HG03103 (cell line): ENCODE measurements around the gene APOLD1.
"Not testable (repeated sequence)": the region's sequence is repeated elsewhere in the genome, so short reads cannot be mapped to it uniquely, and the experiment has no call there.

ENCODE experiments used
- ATAC-seq: cut with Tn5 transposase; IDR thresholded peaks from one replicate; pipeline ENCODE4 v1.9.1; 2021; ENCODE audit warnings: low read depth; ENCODE audit not compliant: unreplicated experiment

APOLD1 gene

DNA sequence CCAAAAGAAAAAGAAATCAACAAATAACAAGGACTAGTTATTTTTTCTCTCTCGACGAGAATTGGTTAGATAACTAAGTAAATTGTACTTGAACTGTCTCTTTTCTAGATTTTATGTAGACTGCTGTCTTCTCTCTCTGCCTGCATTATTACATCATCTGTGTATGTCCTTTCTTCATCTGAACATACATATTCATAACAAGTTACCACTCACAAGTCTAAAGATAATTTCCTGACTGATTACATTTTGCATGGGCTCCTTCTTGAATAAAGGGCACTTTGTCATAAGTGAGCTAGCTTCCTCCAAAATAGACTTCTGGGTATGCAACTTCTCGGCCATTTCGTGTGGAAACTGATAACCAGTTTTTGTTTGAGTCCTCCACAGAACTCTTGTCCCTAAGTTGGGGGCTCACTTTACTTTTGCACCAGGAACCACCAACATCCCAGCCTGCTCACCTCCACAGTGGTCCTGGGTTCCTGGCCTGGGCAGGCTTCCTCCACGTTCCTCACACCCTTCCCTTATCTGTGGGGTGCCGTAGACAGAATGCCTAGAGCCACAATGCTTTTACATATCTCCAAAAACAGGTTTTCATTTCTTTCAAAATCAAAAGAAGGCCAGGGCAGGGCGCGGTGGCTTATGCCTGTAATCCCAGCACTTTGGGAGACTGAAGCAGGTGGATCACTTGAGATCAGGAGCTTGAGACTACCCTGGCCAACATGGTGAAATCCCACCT lies 21.5 kb downstream of the APOLD1 start:
- no peak for ATAC-seq

DNA sequence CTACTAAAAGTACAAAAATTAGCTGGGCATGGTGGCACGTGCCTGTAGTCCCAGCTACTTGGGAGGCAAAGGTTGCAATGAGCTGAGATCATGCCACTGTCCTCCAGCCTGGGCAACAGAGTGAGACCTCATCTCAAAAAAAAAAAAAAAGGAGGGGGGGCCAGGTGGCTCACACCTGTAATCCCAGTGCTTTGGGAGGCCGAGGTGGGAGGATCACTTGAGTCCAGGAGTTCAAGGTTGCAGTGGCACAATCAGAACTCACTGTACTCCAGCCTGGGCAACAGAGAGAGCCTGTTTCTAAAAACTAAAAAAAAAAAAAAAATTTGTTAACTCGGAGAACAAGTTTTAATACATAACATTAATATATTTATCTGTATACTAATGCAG lies 22.1 kb downstream of the APOLD1 start:
- ATAC-seq = not testable (repeated sequence)

DNA sequence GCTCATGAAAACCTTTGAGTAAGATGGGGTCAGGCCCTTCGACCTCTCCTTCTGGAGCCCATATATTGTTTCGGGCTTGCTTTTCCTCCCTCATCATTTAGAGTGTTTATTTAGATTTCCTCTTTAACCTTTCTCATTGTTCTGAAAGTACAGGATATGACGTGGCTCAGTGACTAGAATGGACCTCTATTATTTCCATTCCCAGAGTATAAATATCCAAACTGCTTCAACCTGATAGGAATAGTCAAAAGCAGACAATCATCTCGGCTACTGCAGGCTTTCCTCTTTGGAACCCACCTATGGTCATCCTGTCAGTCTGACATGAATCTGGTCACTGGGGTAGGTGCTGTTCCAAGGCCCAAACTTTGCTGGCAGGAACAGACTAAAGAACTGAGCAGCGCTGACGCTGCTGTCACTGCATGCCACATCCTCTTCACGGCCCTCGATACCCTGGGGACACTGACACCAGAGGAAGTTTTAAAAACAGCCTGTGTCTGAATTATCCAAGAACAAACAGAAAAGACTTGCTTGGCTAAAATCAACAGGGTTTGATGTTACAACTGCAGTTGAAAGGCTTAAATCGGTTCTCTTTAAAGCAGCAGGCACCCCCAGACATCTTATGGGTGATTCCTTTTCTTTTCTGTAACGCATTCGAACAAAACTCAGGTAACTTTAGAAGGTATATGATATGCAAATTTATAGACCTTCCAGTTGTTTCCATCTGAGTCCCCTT lies 22.7 kb downstream of the APOLD1 start:
- peak; percentile 71 for ATAC-seq

DNA sequence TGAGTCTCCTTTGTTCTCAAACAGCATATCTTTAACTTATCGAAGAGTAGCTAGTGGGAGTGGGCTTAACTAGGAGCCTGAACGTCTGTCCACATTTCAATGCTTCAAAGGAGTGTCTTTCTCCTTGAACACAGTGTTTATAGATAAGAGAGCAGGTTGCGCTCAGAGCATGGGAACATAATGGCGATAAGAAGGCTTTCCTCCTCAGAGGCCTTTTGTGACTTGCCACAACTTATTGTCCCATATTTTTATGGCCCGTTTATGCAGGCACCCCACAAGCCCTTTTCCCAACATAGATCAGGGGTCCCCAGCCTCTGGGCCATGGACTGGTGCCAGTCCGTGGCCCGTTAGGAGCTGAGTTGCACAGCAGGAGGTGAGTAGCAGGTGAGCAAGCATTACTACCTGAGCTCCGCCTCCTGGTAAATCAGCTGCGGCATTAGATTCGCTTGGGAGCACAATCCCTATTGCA lies 25.1 kb downstream of the APOLD1 start:
- ATAC-seq = no peak

GRCh38 chr12:12811343-12811742 lies 25.9 kb downstream of the APOLD1 start:
- no peak for ATAC-seq

DNA sequence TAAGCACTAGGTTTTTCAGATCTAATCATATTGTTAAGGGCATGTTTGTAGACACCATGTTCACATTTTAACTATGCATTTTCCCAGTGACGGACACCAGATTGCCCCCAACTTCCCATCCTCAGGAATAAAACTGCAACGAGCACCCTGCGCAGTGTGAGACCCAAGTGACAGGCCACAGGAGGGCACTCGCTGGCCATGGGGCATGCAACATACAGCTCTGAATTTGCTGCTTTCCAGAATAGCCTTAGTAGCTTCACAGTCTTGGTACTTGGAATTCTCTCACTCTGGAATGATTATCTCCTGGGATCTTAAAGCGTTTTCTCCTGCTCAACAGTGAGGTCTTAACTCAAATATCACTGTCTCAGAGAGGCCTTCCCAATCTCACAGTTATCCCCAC lies 26.7 kb downstream of the APOLD1 start:
- no peak for ATAC-seq

DNA sequence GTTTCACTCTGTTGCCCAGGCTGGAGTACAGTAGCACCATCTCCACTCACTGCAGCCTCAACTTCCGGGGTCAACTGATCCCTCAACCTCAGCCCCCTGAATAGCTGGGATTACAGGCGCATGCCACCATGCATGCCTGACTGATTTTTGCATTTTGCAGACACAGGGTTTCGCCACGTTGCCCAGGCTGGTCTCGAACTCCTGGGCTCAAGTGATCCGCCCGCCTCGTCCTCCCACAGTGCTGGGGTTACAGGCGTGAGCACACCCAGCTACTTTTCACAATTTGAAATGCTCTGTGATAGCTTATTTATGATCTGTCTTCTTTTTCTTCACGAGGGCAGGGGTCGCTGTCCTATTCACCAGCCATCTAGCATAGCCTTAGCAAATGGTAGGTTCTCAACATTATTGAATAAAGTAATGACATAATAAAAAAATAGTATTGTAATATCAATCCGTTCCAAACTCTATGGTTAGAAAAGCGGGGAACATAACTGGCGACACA lies 27.2 kb downstream of the APOLD1 start:
- no peak for ATAC-seq

DNA sequence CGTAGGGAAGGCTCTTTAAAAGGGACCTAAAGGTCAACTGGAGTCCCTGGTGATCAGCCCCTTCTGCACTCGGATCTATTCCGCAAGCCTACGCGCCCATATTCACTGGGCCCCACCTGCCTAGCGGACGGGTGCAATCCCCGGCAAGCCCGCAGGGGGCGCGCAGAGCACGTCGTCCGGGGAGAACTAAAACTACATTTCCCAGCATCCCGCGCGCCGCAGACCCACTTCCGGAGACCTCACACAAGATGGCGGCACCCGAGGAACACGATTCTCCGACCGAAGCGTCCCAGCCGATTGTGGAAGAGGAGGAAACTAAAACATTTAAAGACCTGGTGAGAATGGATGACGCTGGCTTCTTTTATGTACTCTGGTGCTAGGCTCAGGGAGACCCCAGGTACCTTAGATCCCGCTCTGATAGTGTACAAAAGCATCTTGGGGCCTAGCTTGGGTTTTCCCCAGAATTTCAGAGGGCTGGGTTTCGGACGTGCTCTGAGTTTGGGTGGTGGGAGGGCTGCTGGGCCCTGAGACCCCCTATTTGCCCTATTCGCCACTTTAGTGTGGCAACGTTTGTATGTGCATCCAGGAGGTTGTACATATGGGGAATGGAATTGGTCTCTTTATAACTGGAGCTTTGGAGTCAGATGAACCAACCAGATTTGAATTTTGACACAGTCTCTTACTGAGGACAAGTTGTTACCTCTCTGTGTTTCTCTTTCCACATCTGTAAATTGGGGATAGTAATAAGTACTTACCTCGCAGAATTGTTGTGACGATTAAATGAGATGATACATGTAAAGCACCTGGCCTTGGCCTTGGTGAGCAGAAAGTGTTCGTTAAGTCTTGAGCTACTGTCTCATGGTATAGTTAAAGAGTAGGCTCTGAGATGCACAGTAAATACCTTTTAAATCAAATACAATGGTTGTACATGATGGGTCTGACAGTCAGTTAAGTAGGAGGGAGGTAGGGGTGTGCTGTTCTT lies 28.0 kb downstream of the APOLD1 start, which contains the start of gene DDX47:
TSS of gene DDX47 (plus strand) at position 227 of the 982 bp plus-strand sequence. CDS start at position 249, 22 bp downstream.
- ATAC-seq = peak; percentile 69

GRCh38 chr12:12817616-12818015 lies 32.2 kb downstream of the APOLD1 start:
- ATAC-seq = no peak

GRCh38 chr12:12818701-12819100 lies 33.2 kb downstream of the APOLD1 start:
- ATAC-seq = no peak

DNA sequence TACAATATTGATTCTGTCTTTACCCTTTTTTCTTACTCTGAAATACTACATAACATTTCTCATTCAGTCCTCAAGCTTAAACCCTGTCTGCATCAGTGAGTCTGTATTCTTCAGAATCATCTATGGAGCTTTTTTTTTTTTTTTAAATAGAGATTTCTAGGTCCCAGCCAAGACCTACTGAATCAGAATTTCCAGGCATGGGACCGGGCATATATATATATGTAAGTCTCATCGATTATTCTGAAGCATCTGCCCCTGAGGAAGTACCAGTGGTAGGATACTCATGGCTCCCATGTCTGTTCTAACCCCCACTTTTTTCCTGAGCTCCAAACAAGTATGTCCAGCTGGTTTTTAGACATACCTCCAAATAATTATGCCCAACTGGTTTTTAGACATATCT lies 33.8 kb downstream of the APOLD1 start:
- ATAC-seq = no peak

DNA sequence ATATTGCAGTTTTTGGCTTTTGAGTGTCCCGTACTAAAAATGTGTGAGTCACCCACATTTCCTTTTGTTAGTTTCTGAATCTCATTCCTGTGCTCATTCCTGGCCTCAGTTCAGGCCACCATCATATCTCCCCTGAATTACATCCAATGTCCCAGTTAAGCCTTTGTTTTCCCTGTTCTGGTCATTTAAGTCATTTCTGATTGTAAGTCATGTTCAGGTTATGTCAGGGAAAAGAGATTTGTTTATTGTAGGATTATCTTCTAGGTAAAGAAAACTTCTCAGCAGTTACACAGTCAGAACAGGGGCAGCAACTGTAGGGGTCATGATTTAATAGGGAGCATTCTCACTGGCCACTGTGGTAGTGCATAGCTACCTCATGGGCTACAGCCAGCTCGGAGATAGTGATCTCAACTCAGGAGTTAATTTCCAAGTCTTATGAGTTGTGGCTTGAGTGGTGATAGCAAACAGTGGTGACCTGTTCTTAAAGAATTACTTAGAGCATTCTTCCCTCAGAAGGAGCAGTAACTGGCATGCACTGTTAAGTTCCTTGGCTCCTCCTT lies 34.4 kb downstream of the APOLD1 start:
- ATAC-seq = no peak

GRCh38 chr12:12820376-12820775 lies 34.9 kb downstream of the APOLD1 start:
- ATAC-seq = not testable (repeated sequence)

- peak; percentile 56 for ATAC-seq
Observed at GRCh38 chr12:12821975-12822374, 36.5 kb downstream of the APOLD1 start.

DNA sequence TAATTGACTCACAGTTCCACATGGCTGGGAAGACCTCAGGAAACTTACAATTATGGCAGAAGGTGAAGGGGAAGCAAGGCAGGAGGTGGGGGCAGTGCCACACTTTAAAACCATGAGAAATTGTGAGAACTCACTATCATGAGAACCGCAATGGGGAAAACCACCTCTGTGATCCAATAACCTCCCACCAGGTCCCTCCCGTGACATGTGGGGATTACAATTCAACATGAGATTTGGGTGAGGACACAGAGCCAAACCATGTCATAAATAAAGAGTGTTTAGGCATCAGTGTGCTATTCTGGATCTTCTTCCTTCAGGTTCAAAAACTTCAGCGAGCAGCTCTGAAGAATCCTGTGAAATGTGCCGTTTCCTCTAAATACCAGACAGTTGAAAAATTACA lies 37.4 kb downstream of the APOLD1 start:
- no peak for ATAC-seq

- ATAC-seq = no peak
Observed at GRCh38 chr12:12823300-12823699, 37.8 kb downstream of the APOLD1 start.

GRCh38 chr12:12823811-12824210 lies 38.4 kb downstream of the APOLD1 start:
- ATAC-seq = no peak

- ATAC-seq = no peak
Observed at GRCh38 chr12:12835378-12836146, 50.1 kb downstream of the APOLD1 start.

GRCh38 chr12:12836571-12836970 lies 51.1 kb downstream of the APOLD1 start:
- ATAC-seq = no peak
